ENCODE data around the gene CCDC92. TPM values are rescaled to one million over a fixed set of nuclear protein-coding genes. Genes with fewer than 3 reads are reported as not detected.

Gene CCDC92
- total RNA-seq, 2 donors from 2014 or later: 9.6 to 19.5 TPM

DNA sequence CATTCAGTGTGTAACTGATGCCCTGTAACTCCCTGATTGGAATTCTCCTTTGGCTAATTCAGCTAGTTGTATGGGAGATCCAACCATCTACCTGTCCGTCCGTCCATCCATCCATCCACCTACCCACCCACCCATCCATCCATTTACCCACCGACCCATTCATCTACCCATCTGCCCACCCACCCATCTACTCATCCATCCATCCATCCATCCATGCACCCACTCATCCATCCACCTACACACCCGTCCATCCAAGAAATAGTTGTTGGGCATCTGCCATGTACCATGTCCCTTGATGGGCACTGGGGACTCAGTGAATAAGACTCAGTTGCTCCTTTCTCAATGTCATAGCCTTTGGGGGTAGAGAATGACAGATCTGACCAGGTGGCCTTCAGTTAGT lies 48.1 kb downstream of the CCDC92 start:
- no peaks in the 10 kb centered on the region for H3K27me3 ChIP-seq
- intact Hi-C loops (cut with DNase I): no loop called here

DNA sequence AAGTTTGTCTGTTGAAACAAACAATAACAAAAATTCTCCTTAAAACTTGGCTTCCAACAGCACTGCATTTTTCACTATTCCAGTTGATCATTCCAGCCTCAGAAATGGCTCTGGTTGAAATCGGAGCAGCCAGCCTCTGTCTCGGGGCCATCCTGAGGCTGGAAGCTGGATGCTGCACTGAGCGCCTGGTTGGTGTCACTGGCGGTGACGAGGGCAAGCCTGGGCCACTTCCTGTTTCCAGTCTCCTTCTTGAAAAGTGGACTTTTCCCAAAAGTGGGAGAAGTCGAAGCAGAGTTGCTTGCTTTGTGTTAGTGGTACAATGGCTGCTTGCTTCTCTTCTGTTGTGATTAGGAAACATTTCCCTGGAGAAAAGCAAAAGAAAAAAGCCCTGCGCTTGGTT lies 48.7 kb downstream of the CCDC92 start:
- H3K9me3 ChIP-seq: no peaks in the 10 kb centered on the region
- intact Hi-C loops (cut with DNase I): no loop called here
- H3K27ac ChIP-seq: no peak overlapping the region

More for the DNA sequence above, 48.1 kb downstream of the CCDC92 start:
- Histone ChIP-seq H3K4me3 (no peak overlapping the region), H3K4me1 (no peaks in the 10 kb centered on the region), H3K9ac (ENCODE audit: low read depth in 2 of 2, low read length in 2 of 2) (no peak overlapping the region), H3K36me3 (no peaks in the 10 kb centered on the region), H3K27ac (no peak overlapping the region), H3K9me3 (no peaks in the 10 kb centered on the region)
- TF ChIP-seq, protein P1, sequence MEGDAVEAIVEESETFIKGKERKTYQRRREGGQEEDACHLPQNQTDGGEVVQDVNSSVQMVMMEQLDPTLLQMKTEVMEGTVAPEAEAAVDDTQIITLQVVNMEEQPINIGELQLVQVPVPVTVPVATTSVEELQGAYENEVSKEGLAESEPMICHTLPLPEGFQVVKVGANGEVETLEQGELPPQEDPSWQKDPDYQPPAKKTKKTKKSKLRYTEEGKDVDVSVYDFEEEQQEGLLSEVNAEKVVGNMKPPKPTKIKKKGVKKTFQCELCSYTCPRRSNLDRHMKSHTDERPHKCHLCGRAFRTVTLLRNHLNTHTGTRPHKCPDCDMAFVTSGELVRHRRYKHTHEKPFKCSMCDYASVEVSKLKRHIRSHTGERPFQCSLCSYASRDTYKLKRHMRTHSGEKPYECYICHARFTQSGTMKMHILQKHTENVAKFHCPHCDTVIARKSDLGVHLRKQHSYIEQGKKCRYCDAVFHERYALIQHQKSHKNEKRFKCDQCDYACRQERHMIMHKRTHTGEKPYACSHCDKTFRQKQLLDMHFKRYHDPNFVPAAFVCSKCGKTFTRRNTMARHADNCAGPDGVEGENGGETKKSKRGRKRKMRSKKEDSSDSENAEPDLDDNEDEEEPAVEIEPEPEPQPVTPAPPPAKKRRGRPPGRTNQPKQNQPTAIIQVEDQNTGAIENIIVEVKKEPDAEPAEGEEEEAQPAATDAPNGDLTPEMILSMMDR (IDR thresholded peaks at IDR 0.05): no peak
- no peak for DNase-seq

DNA sequence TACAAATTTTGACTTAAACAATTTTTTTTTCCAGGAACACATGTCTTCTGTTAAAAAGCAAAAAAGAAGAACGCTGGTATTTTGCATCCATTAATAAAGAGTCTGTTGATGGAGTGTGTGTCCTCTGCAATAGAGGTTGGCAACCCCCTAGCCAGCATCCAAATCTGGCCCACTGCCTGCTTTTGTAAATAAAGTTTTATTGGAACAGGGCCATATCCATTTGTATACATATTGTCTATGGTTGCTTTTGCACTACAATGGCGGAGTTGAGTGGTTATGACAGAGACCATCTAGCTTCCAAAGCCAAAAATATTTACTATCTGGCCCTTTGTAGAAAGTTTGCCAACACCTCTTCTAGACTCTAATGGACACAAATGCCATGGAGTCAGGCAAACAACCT lies 49.6 kb downstream of the CCDC92 start:
- H3K4me1 ChIP-seq: no peaks in the 10 kb centered on the region
- DNase-seq: no peak
- no peaks in the 10 kb centered on the region for H3K9me3 ChIP-seq
- H3K27me3 ChIP-seq: no peaks in the 10 kb centered on the region
- TF ChIP-seq, protein P1 (IDR thresholded peaks at IDR 0.05): no peak
- intact Hi-C loops (cut with DNase I): no loop called here
- H3K27ac ChIP-seq: no peak overlapping the region
- no peak overlapping the region for H3K4me3 ChIP-seq
- H3K9ac ChIP-seq (ENCODE audit: low read depth in 2 of 2, low read length in 2 of 2): no peak overlapping the region
- H3K36me3 ChIP-seq: no peaks in the 10 kb centered on the region

More for the DNA sequence above, 48.7 kb downstream of the CCDC92 start:
- H3K9ac ChIP-seq (ENCODE audit: low read depth in 2 of 2, low read length in 2 of 2): no peak overlapping the region
- H3K4me1 ChIP-seq: no peaks in the 10 kb centered on the region
- DNase-seq: no peak
- no peaks in the 10 kb centered on the region for H3K36me3 ChIP-seq
- TF ChIP-seq, protein P1 (IDR thresholded peaks at IDR 0.05): no peak
- no peaks in the 10 kb centered on the region for H3K27me3 ChIP-seq
- no peak overlapping the region for H3K4me3 ChIP-seq

DNA sequence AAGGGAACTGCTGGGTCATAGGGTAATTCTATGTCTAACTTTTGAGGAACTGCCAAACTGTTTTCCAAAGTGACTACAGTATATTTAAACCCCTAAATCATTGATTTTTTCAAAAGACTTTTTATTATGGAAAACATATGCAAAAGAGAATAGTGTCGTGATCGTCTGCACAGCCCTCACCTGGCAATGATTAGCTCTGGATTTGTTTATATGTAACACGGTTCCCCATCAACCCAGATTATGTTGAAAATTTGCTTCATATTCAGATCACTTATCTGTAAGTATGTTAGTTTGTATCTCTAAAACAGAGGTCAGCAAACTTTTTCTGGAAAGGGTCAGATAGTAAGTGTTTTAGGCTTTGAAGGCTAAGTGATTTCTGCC lies 52.7 kb downstream of the CCDC92 start:
- TF ChIP-seq, protein P1 (IDR thresholded peaks at IDR 0.05): no peak
- Histone ChIP-seq H3K9ac (ENCODE audit: low read depth in 2 of 2, low read length in 2 of 2) (no peak overlapping the region), H3K4me1 (no peaks in the 10 kb centered on the region), H3K9me3 (no peaks in the 10 kb centered on the region), H3K27me3 (no peaks in the 10 kb centered on the region), H3K4me3 (no peak overlapping the region), H3K27ac (no peak overlapping the region), H3K36me3 (no peaks in the 10 kb centered on the region)
- intact Hi-C loops (cut with DNase I): no loop called here
- no peak for DNase-seq

DNA sequence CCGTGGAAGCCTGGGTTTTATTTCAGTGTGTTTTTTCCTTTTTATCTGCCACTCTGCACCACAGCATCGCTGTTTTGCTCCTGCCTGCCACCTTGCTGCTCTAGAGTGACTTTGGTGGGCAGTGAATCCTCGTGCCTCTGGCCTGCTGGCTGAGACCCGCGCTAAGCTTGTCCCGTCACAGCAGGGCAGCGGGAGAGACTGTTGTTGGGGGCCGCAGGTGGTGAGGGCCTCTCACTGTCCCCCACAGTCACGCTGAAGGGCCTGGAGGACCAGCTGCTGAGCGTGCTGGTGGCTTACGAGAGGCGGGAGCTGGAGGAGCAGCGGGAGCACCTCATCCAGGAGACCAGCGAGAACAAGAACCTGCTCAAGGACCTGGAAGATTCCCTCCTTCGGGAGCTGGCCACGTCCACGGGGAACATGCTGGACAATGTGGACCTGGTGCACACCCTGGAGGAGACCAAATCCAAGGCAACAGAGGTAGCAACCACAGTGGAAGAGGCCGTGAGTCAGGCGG lies 55.2 kb downstream of the CCDC92 start:
- intact Hi-C loops (cut with DNase I): no loop called here
- H3K27me3 ChIP-seq: no peaks in the 10 kb centered on the region
- H3K4me3 ChIP-seq: no peak overlapping the region
- H3K27ac ChIP-seq: no peak overlapping the region
- no peaks in the 10 kb centered on the region for H3K36me3 ChIP-seq
- H3K9me3 ChIP-seq: no peaks in the 10 kb centered on the region
- H3K4me1 ChIP-seq: no peaks in the 10 kb centered on the region
- TF ChIP-seq, protein P1 (IDR thresholded peaks at IDR 0.05): no peak
- no peak overlapping the region for H3K9ac ChIP-seq (ENCODE audit: low read depth in 2 of 2, low read length in 2 of 2)
- DNase-seq: no peak
